Stimulated activated CD4-positive, alpha-beta T cell treated with anti-CD3 and anti-CD28 coated beads, Interleukin-15, amount 100 ng/mL, for 1 hour (primary cell): ENCODE data around the gene C20orf144.
"Not testable (repeated sequence)": the region's sequence is repeated elsewhere in the genome, so short reads cannot be mapped to it uniquely, and the experiment has no call there.

Experiments used
- DNase-seq, 2 donors: peaks; one replicate each; pipeline ENCODE4 v3.0.0-alpha.2; 2020; ENCODE audit warnings: low read depth in 1 of 2, low spot score in 1 of 2

C20orf144 gene

GRCh38 chr20:33662172-33662571 is at the start of gene C20orf144:
TSS of gene C20orf144 (plus strand) at chr20:33662327. CDS start at chr20:33662346, 19 bp downstream.
- no peak for DNase-seq

GRCh38 chr20:33621717-33622400 is 40.3 kb upstream of the C20orf144 start:
- no peak for DNase-seq

- DNase-seq: no peak
Measured at GRCh38 chr20:33622705-33623365, 39.3 kb upstream of the C20orf144 start.

DNA sequence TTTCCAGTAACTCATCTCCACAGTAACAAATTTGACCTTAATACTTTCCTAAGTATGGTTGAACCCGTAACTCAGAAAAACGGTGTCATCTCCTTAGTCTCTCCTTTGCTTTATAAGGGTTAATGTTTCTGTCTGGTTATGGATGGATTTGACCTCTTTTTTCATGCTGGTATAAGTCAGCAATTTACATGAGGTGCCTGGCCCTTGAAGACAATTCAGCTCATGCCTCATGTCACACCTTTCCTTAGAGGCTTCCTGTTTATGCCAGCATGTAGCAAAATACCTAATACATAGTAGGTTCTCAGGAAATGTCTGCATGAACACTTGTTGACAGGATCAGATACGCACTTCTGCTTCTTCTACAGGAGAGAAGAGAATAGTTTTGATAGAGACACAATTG is 37.7 kb upstream of the C20orf144 start:
- no peak for DNase-seq

- DNase-seq: no peak
Measured at GRCh38 chr20:33626190-33626589, 35.9 kb upstream of the C20orf144 start.

DNA sequence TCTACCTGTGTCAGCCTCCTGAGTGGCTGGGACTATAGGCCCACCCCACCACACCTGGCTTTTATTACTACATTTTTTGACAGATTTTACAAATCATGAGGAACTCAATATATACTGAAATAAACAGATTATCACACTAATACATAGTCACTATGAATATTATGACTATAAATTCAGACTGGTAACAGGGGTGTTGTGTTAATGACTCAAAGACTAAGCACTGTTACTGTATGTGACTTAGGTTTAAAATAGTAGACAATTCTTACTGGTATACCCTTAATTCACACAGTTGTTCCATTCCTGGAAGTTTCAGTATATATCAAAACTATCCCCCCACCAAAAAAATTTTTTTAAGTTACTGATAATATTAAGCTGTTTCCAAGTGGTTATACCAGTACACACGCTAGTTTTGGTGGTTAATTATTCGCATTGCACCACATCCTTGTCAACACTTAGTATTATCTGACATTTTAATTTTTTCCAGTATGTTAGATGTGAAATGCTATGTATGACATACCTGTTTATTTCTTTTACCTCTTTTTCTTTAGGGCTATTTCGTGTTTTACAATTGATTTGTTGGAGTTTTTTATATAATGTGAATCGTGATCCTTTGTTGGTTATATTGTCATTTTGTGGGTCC is 34.4 kb upstream of the C20orf144 start:
- no peak for DNase-seq

DNA sequence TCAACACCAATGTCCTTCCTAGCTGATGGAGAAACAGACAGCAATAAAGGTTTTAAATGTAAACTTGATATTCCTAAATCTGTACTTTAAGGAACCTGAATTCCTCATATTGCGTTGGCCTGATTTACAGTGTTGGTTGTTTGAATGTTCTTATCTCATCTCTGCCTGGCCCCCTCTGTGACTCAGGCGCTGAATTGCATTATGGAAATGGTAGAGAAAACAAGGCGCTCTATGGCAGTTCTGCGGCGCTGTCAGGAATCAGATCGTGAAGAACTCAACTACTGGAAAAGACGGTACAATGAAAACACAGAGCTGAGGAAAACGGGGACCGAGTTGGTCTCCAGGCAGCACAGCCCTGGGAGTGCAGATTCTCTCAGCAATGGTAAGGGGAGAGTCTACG is 32.6 kb upstream of the C20orf144 start:
- no peak for DNase-seq

DNA sequence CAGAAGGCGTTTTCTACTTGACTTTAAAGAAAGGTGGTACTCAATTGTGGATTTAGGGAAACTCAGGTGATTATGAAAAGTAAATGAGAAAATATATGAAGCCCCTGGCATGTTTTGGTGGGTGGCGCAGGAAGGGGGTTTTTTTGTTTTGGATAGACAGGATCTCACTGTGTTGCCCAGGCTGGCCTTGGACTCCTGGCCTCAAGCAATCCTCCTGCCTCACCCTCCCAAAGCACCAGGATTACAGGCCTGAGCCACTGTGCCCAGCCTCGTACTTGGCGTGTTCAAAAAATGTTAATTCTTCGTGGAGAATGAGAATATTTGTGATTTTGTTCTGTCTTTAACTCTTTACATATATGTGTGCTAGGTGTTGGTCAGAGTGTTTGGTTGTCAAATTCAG is 32.1 kb upstream of the C20orf144 start:
- DNase-seq: no peak

GRCh38 chr20:33630507-33630906 is 31.6 kb upstream of the C20orf144 start:
- no peak for DNase-seq

DNA sequence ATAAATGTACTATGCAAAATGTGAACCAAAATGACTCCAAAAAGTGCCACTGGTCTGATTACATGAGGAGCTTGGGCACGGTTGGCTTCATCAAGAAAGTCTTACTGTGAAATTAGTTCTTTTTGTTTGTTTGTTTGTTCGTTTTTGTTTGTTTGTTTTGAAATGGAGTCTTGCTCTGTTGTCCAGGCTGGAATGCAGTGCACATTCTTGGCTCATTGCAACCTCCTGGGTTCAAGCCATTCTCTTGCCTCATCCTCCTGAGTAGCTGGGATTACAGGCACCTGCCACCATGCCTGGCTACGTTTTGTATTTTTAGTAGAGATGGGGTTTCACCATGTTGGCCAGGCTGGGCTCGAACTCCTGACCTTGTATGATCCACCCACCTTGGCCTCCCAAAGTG is 30.2 kb upstream of the C20orf144 start:
- not testable (repeated sequence) for DNase-seq

GRCh38 chr20:33635341-33635740 is 26.8 kb upstream of the C20orf144 start:
- no peak for DNase-seq

- DNase-seq: no peak
Measured at GRCh38 chr20:33636776-33637175, 25.4 kb upstream of the C20orf144 start.

- no peak for DNase-seq
Measured at GRCh38 chr20:33640287-33640686, 21.8 kb upstream of the C20orf144 start.

DNA sequence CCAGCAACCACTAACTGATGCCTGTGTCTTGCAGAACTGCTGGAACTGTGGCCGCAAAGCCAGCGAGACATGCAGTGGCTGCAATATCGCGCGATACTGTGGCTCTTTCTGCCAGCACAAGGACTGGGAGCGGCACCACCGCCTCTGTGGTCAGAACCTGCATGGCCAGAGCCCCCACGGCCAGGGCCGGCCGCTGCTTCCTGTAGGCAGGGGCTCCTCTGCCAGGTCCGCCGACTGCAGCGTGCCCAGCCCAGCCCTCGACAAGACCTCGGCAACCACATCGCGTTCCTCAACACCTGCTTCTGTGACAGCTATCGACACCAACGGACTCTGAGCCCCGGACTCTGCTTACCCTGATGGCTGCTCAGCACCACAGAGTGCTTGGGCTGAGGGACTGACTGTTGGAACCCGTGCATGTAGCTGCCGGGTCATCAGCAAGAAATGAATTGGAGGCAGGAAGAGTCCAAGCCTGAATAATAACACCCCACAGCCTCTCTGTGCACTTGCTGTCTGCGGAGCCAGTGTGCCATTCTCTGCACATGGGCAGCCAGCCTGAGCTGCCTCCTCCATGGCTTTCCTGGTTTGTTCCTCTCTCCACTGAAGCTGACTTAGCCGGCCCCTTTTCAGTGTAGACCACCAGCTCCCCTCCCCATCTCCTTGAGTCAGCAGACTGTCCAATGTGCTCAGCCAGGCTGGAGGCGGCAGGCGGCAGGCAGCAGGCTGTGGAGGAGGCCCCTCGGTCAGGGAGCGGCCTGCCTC is 17.6 kb upstream of the C20orf144 start:
- DNase-seq: no peak

DNA sequence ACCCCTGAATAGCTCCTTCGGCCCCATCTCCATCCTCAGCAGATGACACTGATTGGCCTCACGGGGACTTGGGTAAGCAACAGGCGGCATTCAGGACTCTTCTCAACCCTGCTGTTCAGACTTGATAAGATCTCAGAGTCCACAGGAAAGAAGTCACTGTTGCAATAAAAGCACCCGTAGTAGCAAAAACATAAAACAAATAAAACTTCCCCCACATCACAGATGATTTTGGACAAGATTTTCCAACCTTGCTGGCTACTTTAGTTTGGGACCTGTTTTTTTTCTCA is 17.1 kb upstream of the C20orf144 start:
- DNase-seq: no peak

GRCh38 chr20:33645396-33645795 is 16.7 kb upstream of the C20orf144 start:
- DNase-seq: no peak

DNA sequence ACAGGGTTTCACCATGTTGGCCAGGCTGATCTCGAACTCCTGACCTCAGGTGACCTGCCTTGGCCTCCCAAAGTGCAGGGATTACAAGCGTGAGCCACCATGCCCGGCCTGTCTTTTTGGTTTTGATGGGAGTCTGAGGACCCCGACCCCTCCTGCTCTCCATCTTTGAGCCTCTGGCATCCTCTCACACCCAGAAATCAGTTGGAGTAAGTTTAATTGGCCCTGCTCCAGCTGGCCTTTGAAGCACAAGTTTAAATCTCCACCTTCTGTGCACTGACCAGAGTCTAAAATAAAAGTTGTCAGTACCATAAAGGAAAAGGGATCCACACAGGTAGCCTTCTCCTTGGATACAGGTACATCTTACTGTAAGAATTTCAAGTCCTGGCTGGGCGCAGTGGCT is 15.9 kb upstream of the C20orf144 start:
- no peak for DNase-seq

GRCh38 chr20:33646959-33647602 is 15.0 kb upstream of the C20orf144 start:
- not testable (repeated sequence) for DNase-seq

DNA sequence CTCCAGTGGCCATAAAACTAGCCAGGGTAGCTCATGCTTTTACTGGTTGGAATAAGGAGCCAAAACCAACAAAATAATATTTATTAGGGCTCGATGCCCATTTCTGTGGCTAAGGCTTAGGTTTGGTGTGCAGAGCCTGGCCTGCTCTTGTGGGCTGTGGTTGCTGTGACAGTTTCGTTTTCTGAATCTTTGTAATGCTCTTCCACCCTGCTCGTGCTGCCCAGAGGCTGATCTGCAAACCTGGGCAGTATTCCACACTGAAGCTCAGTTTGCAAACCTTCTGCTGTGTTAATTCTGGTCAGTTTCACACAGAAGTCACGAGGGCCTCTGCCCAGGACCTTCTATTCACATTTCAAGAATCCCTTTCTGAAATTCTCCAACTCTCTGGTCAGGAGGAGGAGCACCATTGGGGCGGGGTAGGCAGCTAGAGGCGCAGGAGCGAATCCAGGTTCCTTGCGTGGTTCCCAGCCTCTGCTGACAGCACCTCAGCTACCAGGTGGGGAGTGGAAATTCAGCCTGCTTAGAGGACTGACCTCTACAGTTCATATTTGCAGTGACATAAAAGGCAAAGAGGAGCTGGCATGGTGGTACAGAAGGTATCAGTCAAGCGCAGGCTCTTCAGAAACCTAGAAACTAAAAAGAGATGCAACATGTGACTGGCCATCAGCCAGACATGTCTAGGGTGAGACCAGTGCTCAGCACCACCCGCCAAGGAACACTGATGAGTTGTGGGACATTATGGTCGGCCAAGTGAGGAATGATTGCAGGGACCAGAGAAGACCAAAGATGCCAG is 14.3 kb upstream of the C20orf144 start:
- DNase-seq: no peak

GRCh38 chr20:33648396-33649004 is 13.6 kb upstream of the C20orf144 start:
- DNase-seq: no peak
